HEK293 (cell line): ENCODE data around the gene NFIC.
A peak's percentile ranks its signal among the peaks of the same experiment; 100 is the strongest.

Experiments used
- ELK4 ChIP-seq: IDR thresholded peaks from 2 replicates; pipeline ENCODE4 v1.6.1; 2011; ENCODE audit warnings: mild to moderate bottlenecking, low read depth, low read length, borderline replicate concordance
- ZNF350 ChIP-seq: fragments of 450-650 bp; formaldehyde crosslinking; IDR thresholded peaks from 2 replicates; pipeline ENCODE4 v1.5.0; 2017; ENCODE audit warnings: missing biosample characterization, mild to moderate bottlenecking, missing genetic modification characterization
- TF ChIP-seq, protein P1 (sequence below): fragments of 450-650 bp; formaldehyde crosslinking; IDR thresholded peaks from 2 replicates; pipeline ENCODE4 v1.5.1; 2016; ENCODE audit warnings: missing biosample characterization, missing genetic modification characterization

DNA sequence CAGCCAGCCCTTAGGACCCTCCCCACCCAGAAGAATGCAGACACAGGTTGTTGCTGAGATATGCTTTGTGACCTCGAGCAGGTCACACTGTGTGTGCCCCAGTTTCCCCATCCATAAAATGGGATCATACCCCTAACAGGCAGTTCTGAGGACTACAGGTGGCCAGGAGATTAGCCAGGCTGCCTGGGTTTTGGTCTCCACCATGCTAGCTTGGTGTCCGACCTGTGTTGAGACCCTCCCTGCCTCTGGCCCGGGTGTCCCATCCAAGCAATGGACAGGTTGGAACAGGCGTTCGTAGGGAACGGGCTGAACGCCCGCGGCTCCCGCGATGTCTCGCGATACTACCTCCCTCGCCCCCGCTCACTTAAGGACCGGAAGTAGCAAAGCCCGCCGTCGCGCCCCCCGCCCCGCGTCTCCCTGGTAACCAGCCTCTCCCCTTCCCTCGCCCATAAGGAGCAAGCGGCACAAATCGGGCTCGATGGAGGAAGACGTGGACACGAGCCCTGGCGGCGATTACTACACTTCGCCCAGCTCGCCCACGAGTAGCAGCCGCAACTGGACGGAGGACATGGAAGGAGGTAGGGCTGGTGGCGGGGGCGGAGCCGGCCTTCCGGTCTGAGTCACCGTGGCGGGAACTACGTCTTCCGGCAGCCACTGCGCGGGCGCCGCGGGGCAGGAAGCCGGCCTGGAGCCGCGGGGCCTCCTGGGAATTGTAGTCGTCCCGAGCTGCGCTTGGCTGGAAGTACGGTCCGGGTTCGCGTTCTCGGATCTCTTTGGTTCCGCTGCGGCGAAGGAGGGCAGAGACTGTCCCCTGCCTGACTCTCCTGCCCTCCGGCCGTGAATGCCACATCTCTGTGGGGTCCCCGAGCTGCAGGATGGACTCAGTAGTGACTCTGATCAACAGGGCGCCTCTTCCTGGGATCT lies 68.5 kb downstream of the NFIC start:
- TF ChIP-seq, protein P1, sequence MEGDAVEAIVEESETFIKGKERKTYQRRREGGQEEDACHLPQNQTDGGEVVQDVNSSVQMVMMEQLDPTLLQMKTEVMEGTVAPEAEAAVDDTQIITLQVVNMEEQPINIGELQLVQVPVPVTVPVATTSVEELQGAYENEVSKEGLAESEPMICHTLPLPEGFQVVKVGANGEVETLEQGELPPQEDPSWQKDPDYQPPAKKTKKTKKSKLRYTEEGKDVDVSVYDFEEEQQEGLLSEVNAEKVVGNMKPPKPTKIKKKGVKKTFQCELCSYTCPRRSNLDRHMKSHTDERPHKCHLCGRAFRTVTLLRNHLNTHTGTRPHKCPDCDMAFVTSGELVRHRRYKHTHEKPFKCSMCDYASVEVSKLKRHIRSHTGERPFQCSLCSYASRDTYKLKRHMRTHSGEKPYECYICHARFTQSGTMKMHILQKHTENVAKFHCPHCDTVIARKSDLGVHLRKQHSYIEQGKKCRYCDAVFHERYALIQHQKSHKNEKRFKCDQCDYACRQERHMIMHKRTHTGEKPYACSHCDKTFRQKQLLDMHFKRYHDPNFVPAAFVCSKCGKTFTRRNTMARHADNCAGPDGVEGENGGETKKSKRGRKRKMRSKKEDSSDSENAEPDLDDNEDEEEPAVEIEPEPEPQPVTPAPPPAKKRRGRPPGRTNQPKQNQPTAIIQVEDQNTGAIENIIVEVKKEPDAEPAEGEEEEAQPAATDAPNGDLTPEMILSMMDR (tag by site-specific recombination): no peak
- TF ChIP-seq ELK4 (peak; percentile 89), ZNF350 (tag by site-specific recombination) (no peak)
